HG03108 (cell line): Measurements from ENCODE around the gene TMEM143.
"Not testable (repeated sequence)": the region's sequence is repeated elsewhere in the genome, so short reads cannot be mapped to it uniquely, and the experiment has no call there.

Experiments used
- ATAC-seq: cut with Tn5 transposase; IDR thresholded peaks from one replicate; pipeline ENCODE4 v1.9.1; 2021; ENCODE audit warnings: moderate library complexity; ENCODE audit not compliant: unreplicated experiment

TMEM143 gene

DNA sequence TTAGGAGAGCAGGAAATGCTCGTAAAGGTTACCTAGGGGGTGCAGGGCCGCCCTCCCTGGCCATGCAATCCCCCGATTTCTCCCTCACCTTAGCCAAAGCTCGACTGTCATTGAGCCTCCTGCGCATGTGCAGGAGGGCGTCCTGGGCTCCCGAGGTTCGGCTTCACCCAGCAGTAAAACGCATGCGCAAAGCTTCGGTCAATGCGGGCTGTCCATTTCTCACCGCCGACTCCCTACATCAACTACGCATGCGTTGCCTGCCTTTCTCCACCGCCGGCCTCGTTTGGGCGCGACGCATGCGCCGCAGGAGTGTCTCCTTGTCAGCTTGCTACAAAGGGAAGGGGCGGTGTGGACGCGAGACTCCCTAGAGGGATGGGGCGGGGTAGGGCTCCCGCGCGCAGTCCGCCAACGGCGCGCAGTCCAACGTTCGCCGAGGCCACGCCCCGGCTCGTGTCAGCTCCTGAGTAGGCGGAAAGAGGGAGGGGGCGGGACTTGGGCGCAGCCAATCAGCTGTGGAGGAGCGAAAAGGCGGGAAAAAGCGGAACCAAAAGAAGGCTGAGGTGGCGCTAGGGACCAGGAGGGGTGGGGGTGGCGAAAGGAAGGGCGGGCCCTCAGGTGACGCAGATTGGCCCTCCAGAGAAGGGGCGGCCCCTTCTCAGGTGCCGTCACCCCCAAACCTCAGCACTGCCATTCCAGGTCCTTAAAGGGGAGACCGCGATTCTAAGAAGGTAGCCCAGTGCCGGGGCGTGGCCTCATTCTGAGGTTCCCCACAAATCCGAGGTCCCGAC is at the start of gene TMEM143, which contains the start of gene SYNGR4:
TSS of gene TMEM143 (minus strand) at position 131 of the 788 bp plus-strand sequence. CDS start at position 111, 20 bp downstream.
TSS of gene SYNGR4 (plus strand) at position 558 of the 788 bp plus-strand sequence. CDS start 1,476 bp downstream, outside the sequence.
- ATAC-seq = peak; percentile 84

DNA sequence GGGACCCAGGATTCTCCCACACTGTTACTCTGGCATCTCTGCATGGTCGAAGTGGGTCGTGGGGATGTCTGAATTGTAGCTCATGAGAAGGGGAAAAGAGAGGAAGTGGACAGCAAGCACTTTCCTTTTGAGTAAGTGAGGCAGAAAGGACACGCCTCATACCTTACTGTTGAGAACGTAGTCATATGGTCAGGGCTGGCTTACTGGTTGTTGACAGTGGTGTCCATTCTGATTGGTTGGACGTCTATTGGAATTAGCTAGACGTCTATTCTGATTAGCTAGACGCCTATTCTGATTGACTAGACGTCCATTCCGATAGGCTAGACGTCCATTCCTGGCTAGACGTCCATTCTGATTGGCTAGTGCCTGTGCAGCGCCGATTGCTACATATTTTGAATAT is 42.1 kb upstream of the TMEM143 start:
- ATAC-seq = no peak

DNA sequence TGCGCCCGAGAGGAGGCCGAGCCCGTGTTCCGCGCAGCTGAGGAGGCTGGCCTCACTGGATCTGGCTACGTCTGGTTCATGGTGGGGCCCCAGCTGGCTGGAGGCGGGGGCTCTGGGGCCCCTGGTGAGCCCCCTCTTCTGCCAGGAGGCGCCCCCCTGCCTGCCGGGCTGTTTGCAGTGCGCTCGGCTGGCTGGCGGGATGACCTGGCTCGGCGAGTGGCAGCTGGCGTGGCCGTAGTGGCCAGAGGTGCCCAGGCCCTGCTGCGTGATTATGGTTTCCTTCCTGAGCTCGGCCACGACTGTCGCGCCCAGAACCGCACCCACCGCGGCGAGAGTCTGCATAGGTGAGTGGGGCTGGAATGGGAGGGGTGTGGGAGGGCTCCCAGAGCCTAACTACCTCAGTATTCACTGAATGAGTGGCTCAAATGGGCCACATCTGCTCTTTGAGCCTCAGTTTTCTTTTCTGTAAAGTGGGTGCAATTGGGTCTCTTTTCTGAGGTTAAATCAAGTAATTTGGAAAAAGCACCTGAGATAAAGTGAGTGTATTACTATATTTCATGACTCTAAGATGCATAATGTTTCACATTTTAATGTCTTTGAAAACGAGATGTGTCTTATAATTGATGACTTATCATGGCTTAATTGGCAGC is 41.4 kb upstream of the TMEM143 start:
- ATAC-seq = no peak

DNA sequence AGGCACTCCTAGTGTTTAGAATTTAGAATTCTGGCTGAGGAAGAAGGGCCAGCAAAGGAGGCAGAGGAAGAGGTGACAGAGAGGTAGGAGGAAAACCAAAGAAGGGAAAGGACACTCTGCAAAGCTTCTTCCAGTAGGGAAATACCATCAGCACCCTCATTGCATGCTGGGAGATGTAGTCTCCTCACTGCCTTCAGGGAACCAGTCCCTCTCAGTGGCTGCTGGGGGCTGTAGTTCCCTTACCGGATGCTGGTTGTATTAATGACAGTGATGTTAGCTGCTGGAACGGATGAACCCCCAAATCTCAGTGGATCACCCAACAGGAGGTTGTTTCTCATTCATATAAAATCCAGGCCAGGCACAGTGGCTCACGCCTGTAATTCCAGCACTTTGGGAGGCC is 39.9 kb upstream of the TMEM143 start:
- ATAC-seq = peak; percentile 47

DNA sequence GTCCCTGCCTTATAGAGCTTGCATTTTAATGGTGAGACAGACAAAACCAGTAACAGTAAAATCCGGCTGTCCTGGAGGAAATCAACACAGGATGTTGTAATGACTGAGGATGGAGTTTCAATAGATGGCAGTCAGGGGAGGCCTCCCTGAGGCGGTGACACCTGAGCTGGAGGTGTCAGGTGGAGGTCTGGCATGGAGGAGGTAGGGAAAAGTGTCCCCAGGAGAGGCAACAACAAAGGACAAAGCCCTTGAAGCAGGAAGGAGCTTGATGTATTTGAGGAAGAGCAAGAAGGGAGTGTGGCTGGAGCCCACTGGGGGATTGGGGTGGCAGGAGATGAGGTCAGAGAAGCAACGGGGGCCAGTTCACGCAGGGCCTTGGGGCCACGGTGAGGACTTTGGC is 37.5 kb upstream of the TMEM143 start:
- no peak for ATAC-seq

DNA sequence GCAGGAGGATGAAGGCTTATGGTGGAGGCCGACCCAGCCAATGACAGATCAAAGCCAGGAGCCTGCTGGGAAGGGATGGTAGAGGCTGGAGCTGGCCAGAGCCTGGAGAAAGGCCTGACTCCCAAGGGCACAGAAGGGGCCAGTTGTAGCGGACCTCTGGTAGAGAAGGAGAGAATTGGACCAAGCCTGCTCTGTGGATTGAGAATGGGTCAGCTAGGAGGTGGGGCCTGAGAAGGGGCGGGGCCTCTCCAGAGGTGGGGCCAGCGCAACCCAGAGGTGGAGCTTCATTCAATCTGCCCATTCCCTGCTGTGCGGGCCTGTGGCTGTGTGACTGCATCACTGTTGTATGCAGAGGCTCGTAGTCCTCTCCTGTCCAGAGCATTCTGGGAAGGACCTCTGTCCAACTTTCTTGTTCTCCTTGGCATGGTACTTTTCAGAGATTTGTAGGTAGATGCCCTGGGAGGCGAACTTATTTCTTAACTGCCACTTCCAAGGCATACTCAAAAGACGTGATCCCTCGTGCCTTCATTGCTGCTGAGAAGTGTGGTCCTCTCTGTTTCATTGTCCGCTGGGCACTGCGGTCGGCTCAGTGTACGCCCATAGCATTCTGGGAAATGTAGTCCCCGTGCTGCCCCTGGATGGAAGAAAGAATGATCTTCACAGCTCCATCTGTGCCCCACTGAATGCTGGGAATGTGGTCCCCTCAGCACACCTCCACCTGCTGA is 36.4 kb upstream of the TMEM143 start:
- ATAC-seq = no peak

DNA sequence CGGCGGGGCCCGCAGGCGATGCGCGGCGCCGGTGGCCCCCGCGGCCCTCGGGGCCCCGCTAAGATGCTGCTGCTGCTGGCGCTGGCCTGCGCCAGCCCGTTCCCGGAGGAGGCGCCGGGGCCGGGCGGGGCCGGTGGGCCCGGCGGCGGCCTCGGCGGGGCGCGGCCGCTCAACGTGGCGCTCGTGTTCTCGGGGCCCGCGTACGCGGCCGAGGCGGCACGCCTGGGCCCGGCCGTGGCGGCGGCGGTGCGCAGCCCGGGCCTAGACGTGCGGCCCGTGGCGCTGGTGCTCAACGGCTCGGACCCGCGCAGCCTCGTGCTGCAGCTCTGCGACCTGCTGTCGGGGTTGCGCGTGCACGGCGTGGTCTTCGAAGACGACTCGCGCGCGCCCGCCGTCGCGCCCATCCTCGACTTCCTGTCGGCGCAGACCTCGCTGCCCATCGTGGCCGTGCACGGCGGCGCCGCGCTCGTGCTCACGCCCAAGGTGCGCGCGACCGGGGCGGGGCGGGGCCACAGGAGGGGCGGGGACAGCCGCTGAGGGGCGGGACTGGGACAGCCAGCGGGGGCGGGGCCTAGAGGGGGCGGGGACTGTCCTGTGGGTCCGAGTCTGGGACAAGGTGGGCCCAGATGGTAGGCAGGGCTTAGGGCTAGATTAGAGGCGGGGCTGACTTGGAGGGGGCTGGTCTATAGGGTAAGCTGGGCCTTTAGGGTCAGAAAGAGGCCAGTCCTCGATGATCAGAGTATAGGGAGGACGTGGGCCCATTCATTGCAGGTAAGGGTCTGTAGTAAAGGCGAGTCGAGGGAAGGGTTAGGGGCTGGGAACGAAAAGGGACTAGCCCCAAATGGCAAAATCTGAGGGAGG is 34.9 kb upstream of the TMEM143 start:
- peak; percentile 49 for ATAC-seq

DNA sequence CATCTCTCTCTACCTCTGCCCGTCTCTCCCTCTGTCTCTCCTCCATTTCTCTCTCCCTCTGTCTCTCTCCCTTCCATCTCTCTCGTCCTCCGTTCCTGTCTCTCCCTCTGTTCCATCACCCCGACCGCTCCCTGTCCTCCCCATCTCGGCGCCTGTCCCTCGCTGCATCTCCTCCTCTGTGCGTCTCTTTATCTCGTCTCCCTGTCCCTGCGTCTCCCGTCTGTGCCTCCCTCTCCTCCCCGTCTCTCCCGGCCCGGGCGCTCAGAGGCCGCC is 34.3 kb upstream of the TMEM143 start:
- no peak for ATAC-seq

DNA sequence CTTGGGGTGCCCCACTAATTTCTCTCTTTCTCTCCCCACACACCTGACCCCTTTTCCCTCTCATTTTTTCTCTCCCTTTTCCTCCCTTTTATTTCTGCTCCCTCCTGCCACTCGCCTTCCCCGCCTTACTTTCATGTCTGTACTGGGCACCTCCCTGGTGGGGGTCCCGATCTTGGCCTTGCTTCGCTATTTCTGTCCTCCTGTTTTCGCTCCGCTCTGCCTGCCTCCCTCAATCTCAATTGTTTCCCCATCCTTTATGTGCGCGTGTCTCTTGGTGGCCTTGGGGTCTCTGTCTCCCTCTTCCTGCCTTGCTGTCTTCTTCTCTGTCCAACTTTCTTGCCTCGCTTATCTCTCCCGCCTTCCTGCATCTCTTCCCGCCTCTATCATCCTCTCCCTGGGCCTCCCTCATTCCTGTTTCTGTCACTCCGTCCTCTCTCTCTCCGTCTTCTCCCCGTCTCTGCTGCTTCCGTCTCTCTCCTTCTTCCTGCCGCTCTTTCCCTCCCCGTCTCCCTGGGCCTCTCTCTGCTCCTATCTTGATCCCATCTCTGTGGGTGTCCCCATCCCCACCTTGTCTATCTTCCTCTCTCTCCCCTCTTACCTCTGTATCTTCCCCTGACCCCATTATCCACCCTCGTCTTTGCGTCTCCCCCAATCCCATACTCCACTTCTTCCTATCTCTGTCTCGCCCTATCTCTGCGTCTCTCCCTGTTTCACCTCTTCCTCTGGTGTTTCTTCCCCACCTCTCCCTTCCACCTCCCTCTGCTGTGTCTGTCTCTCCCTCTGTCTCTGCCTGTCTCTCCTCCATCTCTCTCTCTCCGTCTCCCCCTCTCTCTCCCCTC is 33.7 kb upstream of the TMEM143 start:
- ATAC-seq = no peak

DNA sequence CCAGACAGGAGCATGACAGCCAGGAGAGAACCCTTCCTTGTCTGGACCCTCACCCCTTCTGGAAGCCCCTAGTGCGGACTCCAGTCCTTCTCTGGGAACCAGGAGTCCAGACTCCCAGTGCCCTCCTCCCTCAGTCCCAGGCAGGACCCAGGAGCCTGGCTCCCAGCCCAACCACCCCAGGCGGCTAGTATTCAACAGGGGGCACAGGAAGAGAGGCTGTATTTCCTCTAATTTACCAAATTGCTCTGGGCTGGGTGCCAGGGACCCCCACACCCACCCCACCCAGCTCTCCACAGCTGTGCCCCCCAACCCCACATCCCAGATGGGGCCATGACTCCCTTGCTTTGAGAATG is 33.1 kb upstream of the TMEM143 start:
- no peak for ATAC-seq

DNA sequence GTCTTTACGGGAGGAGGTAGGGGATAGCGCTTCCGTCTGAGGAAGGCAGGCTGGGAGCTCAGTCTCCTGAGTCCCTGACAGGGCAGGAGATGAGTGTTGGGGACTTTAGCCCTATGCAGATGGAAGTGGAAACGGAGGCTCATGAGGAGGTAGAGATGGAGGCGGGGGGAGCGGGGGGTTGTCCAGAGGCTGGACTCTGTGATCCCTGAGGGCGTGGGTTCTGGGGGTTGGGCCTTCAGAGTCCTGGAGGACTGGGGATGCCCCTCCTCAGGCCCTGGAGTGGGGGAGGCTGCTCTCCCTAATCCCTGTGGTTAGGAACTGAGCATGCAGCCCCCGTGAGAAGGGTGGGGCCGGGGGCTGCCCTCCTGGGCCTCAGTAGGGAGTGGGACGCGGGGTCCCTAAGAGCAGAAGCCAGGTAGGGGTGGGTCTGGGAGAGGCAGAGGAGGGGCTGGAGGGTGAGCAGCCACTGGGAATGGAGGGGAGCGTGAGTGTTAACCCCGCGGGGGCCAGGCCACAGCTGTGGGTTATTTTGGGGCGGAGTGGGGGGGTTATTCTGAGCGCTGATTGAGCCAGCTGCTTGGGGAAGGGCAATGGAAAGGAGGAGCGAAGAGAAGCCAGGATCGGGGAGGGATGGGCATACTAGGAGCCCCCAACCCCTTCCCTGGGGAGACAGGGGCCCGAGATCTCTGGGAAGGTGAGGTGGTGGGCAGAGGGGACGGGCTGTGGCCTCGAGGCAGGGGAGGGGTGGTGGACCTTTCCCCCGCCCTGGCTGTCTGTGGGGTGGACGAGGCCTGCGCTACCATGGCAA is 32.5 kb upstream of the TMEM143 start:
- ATAC-seq = no peak

DNA sequence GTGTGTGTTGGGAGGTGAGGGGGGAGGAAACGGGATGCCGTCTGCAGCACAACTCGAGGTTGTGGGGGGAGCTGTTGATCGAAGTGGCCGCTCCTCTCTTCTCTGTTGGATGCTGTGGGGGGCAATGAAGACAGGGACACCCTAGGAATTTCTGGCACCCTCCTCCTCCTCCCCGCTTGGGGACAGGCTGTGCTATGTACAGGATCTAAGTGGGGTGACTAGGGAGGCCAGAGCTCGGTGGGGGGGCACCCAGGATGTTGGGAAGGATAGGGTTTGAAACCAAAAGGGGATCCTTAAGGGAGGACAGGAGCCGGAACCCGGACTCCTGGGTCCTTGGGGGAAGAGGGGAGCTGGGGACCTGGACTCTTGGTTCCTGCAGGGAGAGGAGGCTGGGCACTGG is 31.8 kb upstream of the TMEM143 start:
- no peak for ATAC-seq

DNA sequence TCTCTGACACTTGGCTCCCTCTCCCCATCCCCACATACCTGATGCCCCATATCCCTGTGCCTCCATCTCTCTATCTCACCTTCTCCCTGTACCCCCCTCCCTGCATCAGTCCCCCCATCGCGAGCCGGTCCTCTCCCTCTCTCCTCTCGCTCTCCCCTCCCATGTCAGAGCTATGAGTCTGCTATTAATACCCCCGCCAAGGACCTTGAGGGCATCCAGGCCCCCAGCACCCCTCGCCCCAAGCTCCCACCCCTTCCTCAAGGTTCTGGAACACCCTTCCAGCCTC is 31.4 kb upstream of the TMEM143 start:
- no peak for ATAC-seq

DNA sequence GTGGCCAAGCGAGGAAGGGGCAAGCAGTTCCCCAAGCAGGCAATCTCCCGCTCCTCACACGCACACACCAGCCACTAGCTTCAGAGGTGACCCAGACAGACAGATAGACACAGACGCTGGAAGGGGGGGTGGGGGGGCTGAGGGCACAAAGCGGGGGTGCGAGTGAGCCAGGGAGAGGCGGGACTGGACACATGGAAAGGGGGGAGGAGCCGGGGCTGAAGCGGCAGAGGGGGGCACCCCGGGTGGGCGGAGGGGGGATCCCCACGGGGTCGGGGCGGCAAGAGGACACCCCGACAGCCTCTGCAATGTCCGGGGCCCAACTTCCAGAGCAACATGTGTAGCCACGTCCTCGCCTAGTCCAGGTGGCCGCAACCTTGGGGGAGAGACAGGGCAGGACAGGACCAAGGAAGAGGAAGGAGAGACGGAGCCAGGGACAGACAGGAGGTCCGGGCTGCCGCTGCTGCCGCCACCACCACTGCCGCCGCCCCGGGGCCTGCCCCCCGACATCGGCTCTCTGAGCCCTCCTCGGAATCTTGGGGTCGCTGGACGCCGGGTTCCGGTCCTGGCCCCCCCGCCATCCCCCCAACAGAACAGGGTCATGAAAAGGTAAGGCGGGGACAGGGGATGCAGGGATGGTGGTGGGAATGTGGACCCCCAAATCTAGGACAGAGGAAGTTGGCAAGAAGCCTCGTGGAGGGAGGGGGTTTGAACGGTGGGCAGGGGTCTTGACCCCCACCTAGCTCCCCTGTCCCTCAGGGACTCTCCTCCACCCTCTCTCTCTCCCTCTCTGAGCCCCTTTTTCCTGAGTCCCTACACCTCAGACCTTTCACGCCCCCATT is 30.8 kb upstream of the TMEM143 start:
- no peak for ATAC-seq

DNA sequence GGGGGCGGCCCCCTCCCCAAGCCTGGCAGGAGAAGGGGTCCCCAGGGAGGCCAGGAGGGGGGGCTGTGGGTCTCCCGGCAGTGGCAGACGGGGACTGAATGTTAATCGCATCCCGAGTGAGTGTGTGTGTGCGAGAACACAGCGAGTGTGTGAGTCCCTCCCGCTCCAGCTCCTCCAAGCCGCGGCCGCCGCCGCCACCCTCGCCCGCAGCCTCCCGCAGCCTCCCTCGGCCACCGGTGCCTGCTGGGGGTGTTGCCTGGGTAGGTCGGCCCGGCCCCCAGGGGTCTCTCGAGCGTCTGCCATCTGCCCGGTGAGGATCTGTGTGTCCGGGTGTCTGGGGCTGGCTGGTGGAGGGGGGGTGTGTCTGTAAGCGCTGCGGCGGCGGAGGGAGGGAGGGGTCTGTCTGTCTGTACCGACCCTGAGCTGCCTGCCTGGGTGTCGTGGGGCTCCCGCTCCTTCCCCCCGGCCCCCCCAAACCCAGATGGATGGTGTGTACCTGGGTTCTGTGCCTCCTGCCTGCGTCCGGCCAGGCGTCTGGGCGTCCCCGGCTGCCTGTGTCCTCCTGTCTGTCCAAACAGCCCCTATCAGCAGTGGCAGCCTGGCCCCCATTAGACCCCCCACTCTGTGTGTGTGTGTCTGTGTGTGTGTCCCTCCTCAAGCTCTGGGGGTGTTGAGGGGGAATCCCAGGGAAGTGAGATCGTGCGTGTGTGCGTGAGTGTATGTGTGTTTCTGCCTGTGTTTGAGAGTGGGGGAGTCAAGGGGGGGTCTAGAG is 30.0 kb upstream of the TMEM143 start, which contains the start of gene GRIN2D:
TSS of gene GRIN2D (plus strand) at position 110 of the 772 bp plus-strand sequence. CDS start 4,725 bp downstream, outside the sequence.
- ATAC-seq = no peak

DNA sequence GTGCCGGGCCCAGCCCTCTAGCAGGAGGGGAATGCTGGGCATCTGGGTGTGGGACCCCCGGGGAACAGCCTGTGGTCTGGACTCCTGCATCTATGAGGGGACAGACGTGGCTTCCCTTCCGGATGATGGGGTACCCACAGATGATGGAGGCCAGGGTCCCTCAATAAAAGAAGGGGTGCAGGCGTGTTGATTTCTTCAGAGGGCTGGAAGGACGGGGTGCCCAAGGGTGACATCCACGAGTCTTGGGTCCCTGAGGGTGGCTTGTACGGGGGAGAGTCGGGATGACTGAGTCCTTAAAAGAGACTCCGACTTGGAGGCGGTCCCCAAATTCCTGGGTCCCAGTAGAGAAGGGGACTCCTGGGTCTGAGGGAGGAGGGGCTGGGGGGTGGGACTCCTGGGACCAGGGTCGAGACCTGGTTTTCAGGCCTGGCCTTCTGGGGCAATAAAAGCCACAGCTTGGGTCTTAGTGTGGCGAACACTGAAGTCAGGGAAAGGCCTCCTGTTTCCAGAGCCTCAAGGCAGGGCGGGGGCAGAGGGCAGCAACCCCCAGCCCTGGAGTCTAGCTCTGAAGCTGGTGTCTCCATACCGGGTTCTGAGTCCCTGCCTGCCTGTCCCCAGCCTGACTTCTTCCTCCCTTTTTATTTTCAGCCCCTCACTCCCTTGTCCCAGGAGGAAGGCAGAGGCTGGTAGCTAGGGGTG is 29.3 kb upstream of the TMEM143 start:
- no peak for ATAC-seq

DNA sequence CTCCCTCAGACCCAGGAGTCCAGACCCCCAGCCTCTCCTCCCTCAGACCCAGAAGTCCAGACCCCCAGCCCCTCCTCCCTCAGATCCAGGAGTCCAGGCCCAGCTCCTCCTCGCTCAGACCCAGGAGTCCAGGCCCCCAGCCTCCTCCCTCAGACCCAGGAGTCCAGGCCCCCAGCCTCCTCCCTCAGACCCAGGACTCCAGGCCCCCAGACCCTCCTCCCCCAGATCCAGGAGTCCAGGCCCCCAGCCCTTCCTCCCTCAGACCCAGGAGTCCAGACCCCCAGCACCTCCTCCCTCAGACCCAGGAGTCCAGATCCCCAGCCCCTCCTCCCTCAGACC is 28.2 kb upstream of the TMEM143 start:
- not testable (repeated sequence) for ATAC-seq
